IMR-90 (cell line): ENCODE measurements around the gene C5.

ENCODE experiments used
- BHLHE40 ChIP-seq: fragments of 150-350 bp; IDR thresholded peaks from 2 replicates; pipeline ENCODE4 v1.6.1; 2016; ENCODE audit warnings: mild to moderate bottlenecking, low read depth, low read length
- CEBPB ChIP-seq: IDR thresholded peaks from 2 replicates; pipeline ENCODE4 v1.6.1; 2012; ENCODE audit warnings: low read depth, low read length, improper control_type of control experiment
- CTCF ChIP-seq: conservative IDR thresholded peaks from 2 replicates; pipeline ENCODE4 v1.5.1; 2012; ENCODE audit warnings: mild to moderate bottlenecking, low read depth, low read length, improper control_type of control experiment
- FOS ChIP-seq: fragments of 150-350 bp; IDR thresholded peaks from 2 replicates; pipeline ENCODE4 v1.6.1; 2016; ENCODE audit warnings: low read depth, low read length
- MAFK ChIP-seq: IDR thresholded peaks from 2 replicates; pipeline ENCODE4 v1.6.1; 2012; ENCODE audit warnings: low read depth, low read length, improper control_type of control experiment
- MAZ ChIP-seq: IDR thresholded peaks from 2 replicates; pipeline ENCODE4 v1.6.1; 2012; ENCODE audit warnings: low read depth, mild to moderate bottlenecking, low read length, improper control_type of control experiment, moderate library complexity, borderline replicate concordance
- MXI1 ChIP-seq: IDR thresholded peaks from 2 replicates; pipeline ENCODE4 v1.6.1; 2012; ENCODE audit warnings: low read depth, mild to moderate bottlenecking, low read length, moderate library complexity, borderline replicate concordance
- NFE2L2 ChIP-seq: fragments of 150-350 bp; IDR thresholded peaks from 2 replicates; pipeline ENCODE4 v1.6.1; 2016; ENCODE audit warnings: low read depth, mild to moderate bottlenecking, low read length
- POLR2A ChIP-seq: IDR thresholded peaks from 2 replicates; pipeline ENCODE4 v1.6.1; 2012; ENCODE audit warnings: mild to moderate bottlenecking, low read depth, low read length
- RAD21 ChIP-seq: IDR thresholded peaks from 2 replicates; pipeline ENCODE4 v1.6.1; 2012; ENCODE audit warnings: low read length, improper control_type of control experiment
- RCOR1 ChIP-seq: IDR thresholded peaks from 2 replicates; pipeline ENCODE4 v1.6.1; 2012; ENCODE audit warnings: mild to moderate bottlenecking, low read length, improper control_type of control experiment; ENCODE audit not compliant: insufficient replicate concordance
- RFX5 ChIP-seq: IDR thresholded peaks from 2 replicates; pipeline ENCODE4 v1.8.0; 2012; ENCODE audit warnings: low read depth, mild to moderate bottlenecking, low read length, moderate library complexity
- SMC3 ChIP-seq: fragments of 150-350 bp; IDR thresholded peaks from 2 replicates; pipeline ENCODE4 v1.6.1; 2016; ENCODE audit warnings: low read depth, mild to moderate bottlenecking, antibody characterized with exemption, low read length, moderate library complexity
- TF ChIP-seq, protein P1 (sequence below): fragments of 150-350 bp; IDR thresholded peaks from 2 replicates; pipeline ENCODE4 v1.6.1; 2017; ENCODE audit warnings: mild to moderate bottlenecking, antibody characterized with exemption, low read length, low read depth

- TF ChIP-seq CTCF (no peak), RAD21 (no peak), POLR2A (no peak), MAZ (no peak), MXI1 (no peak), RCOR1 (no peak), SMC3 (no peak), CEBPB (no peak), RFX5 (no peak), NFE2L2 (no peak), MAFK (no peak), BHLHE40 (no peak), FOS (no peak)
- TF ChIP-seq, protein P1, sequence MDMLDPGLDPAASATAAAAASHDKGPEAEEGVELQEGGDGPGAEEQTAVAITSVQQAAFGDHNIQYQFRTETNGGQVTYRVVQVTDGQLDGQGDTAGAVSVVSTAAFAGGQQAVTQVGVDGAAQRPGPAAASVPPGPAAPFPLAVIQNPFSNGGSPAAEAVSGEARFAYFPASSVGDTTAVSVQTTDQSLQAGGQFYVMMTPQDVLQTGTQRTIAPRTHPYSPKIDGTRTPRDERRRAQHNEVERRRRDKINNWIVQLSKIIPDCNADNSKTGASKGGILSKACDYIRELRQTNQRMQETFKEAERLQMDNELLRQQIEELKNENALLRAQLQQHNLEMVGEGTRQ: no peak
These were observed 75.9 kb downstream of the C5 start for GRCh38 chr9:120974181-120974580.
